ENCODE measurements around the gene SLC15A1.

The SLC15A1 gene

GRCh38 chr13:98784666-98785065 is 32.2 kb upstream of the SLC15A1 start:
- no peak for DNase-seq (ENCODE audit: extremely low read depth, insufficient read length)
- TF ChIP-seq, protein P1, sequence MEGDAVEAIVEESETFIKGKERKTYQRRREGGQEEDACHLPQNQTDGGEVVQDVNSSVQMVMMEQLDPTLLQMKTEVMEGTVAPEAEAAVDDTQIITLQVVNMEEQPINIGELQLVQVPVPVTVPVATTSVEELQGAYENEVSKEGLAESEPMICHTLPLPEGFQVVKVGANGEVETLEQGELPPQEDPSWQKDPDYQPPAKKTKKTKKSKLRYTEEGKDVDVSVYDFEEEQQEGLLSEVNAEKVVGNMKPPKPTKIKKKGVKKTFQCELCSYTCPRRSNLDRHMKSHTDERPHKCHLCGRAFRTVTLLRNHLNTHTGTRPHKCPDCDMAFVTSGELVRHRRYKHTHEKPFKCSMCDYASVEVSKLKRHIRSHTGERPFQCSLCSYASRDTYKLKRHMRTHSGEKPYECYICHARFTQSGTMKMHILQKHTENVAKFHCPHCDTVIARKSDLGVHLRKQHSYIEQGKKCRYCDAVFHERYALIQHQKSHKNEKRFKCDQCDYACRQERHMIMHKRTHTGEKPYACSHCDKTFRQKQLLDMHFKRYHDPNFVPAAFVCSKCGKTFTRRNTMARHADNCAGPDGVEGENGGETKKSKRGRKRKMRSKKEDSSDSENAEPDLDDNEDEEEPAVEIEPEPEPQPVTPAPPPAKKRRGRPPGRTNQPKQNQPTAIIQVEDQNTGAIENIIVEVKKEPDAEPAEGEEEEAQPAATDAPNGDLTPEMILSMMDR (IDR thresholded peaks at IDR 0.05; ENCODE audit: insufficient read depth, low read length, poor library complexity, severe bottlenecking), result no peak
- H3K27me3 ChIP-seq (replicated peaks; ENCODE audit: control insufficient read depth, insufficient read depth, low read length), result no peaks in the 10 kb centered on the region; the same call in none of the 2 replicates
- H3K36me3 ChIP-seq (ENCODE audit: control insufficient read depth, insufficient read depth, low read length), result no peaks in the 10 kb centered on the region
- no peak overlapping the region for H3K4me3 ChIP-seq (replicated peaks; ENCODE audit: low read depth, low read length)

GRCh38 chr13:98783856-98784478 is 31.5 kb upstream of the SLC15A1 start:
- TF ChIP-seq, protein P1 (IDR thresholded peaks at IDR 0.05; ENCODE audit: insufficient read depth, low read length, poor library complexity, severe bottlenecking), result no peak
- Histone ChIP-seq H3K4me3 (replicated peaks; ENCODE audit: low read depth, low read length) (no peak overlapping the region), H3K36me3 (ENCODE audit: control insufficient read depth, insufficient read depth, low read length) (no peaks in the 10 kb centered on the region), H3K27me3 (replicated peaks; ENCODE audit: control insufficient read depth, insufficient read depth, low read length) (no peaks in the 10 kb centered on the region; the same call in none of the 2 replicates)
- DNase-seq (ENCODE audit: extremely low read depth, insufficient read length), result no peak

DNA sequence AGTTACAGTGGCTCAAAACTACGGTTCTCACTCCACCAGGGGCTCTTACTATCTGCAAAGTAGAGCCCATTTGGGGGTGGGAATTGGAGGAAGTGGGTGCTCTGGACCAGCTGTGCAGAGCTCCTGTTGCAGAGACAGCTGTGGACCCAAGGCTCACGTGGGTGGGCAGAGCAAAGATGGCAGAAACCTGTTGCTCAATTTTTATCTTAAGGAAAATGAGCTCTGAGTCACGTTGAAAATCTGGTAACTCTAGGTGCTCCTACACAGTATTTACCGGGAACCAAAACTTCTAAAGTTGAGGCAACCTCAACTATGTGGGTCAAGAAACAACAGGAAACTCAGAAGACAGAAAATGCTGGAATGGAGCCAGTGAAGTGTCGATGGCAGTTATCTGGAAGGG is 30.2 kb upstream of the SLC15A1 start:
- H3K27me3 ChIP-seq (replicated peaks; ENCODE audit: control insufficient read depth, insufficient read depth, low read length), result no peaks in the 10 kb centered on the region; the same call in none of the 2 replicates
- H3K36me3 ChIP-seq (ENCODE audit: control insufficient read depth, insufficient read depth, low read length), result no peaks in the 10 kb centered on the region
- no peak for DNase-seq (ENCODE audit: extremely low read depth, insufficient read length)
- H3K4me3 ChIP-seq (replicated peaks; ENCODE audit: low read depth, low read length), result no peak overlapping the region
- TF ChIP-seq, protein P1 (IDR thresholded peaks at IDR 0.05; ENCODE audit: insufficient read depth, low read length, poor library complexity, severe bottlenecking), result no peak

DNA sequence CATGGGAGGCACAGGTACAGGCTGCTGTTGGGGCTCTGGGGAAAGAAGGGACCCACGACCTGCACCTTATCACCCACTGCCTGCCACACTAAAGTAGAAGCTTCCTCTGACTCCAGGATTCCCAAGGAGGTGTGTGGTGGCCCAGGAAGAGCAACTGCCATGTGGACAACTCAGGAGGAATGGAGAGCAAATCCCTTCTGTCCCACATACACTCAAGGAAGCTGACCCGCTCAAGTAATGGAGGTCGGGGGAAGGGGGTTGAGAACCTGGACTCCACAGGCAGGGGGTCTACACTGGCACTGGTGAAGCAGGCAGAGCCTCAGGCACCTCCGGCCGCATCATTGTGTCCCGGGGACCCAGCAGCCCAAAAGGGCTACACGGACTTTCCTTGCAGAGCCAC is 29.4 kb upstream of the SLC15A1 start:
- TF ChIP-seq, protein P1 (IDR thresholded peaks at IDR 0.05; ENCODE audit: insufficient read depth, low read length, poor library complexity, severe bottlenecking), result no peak
- H3K4me3 ChIP-seq (replicated peaks; ENCODE audit: low read depth, low read length), result no peak overlapping the region
- DNase-seq (ENCODE audit: extremely low read depth, insufficient read length), result no peak
- no peaks in the 10 kb centered on the region; the same call in none of the 2 replicates for H3K27me3 ChIP-seq (replicated peaks; ENCODE audit: control insufficient read depth, insufficient read depth, low read length)
- H3K36me3 ChIP-seq (ENCODE audit: control insufficient read depth, insufficient read depth, low read length), result no peaks in the 10 kb centered on the region

DNA sequence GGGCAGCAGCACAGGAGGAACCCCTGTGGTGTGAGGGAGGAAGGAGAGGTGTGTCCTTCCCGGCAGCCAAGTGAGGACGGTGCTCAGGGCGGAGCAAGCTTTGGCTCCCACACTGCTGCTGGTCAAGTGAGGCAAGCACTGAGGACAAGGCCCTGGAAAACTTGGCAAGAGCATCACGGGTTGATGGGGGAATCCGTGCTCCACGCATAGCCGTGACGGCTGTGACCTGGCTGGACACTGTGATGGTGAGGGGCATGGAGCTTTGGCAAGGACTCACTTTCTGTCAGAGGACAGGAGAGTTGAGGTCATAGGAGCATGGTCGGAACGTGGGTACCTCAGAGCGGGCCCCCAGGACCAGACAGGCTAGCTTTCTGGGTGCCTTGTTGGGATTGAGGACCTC is 29.0 kb upstream of the SLC15A1 start:
- Histone ChIP-seq H3K4me3 (replicated peaks; ENCODE audit: low read depth, low read length) (no peak overlapping the region), H3K27me3 (replicated peaks; ENCODE audit: control insufficient read depth, insufficient read depth, low read length) (no peaks in the 10 kb centered on the region; the same call in none of the 2 replicates), H3K36me3 (ENCODE audit: control insufficient read depth, insufficient read depth, low read length) (no peaks in the 10 kb centered on the region)
- TF ChIP-seq, protein P1 (IDR thresholded peaks at IDR 0.05; ENCODE audit: insufficient read depth, low read length, poor library complexity, severe bottlenecking), result no peak
- DNase-seq (ENCODE audit: extremely low read depth, insufficient read length), result no peak

All from GM06990 (cell line).